Measurements from ENCODE around the gene PCGF1. TPM values are rescaled to one million over a fixed set of nuclear protein-coding genes. Genes with fewer than 3 reads are reported as not detected.

Gene PCGF1
- total and polyA plus RNA-seq, 2 of the 8 experiments (the other 6 are each of a cell fraction or from before 2014, with no cell fraction given), result 10.0 to 23.7 TPM

GRCh38 chr2:74546004-74546403 lies 38.5 kb upstream of the PCGF1 start:
- H3K23ac ChIP-seq (ENCODE audit: insufficient read length), result no peak overlapping the region
- H2BK120ac ChIP-seq (replicated peaks; ENCODE audit: low read depth, low read length), result no peak overlapping the region
- no peak overlapping the region for H4K5ac ChIP-seq (ENCODE audit: insufficient read length, low read depth, low read length)
- H3K4me1 ChIP-seq (replicated peaks in 1 of 4; ENCODE audit: control insufficient read depth in 3 of 4, insufficient read depth in 4 of 4, low read length in 3 of 4), result peaks cover 3 to 10% (median 6%) of the 10 kb centered on the region in 4 experiments; a peak in 6 of 7 replicates
- DNase-seq (ENCODE audit: low read depth in 1 of 2, low spot score in 2 of 2) (no peak), FAIRE-seq (no peak)
- H3K56ac ChIP-seq (replicated peaks; ENCODE audit: insufficient read length, low read depth, low read length), result no peak overlapping the region
- no peaks in the 10 kb centered on the region for H3K79me1 ChIP-seq (ENCODE audit: low read depth, low read length)
- peaks cover 3% of the 10 kb centered on the region in 2 experiments for H4K20me1 ChIP-seq (replicated peaks in 1 of 2; ENCODE audit: control insufficient read depth in 1 of 2, insufficient read depth in 2 of 2, low read length in 2 of 2)
- H3K14ac ChIP-seq (ENCODE audit: insufficient read length), result no peak overlapping the region
- no peak overlapping the region for H2AFZ ChIP-seq (ENCODE audit: low read length)
- H3K79me2 ChIP-seq (ENCODE audit: control insufficient read depth in 1 of 2, insufficient read depth in 2 of 2, low read length in 2 of 2), result no peaks in the 10 kb centered on the region
- H3K9me3 ChIP-seq (ENCODE audit: insufficient read depth in 2 of 2, low read depth in 1 of 2, low read length in 1 of 2), result no peaks in the 10 kb centered on the region
- WGBS, 2 experiments (ENCODE audit: extremely low coverage in 1 of 2, insufficient coverage in 1 of 2, insufficient read length in 1 of 2, insufficient replicate concordance in 2 of 2, low coverage in 1 of 2, low lambda C conversion rate in 2 of 2, missing lambda C conversion rate in 1 of 2), result 86% methylated on average over 3 of the region's 3 CpGs; no CpG with 5 or more reads in 1 of the 2 experiments
- no peak overlapping the region for H3K4ac ChIP-seq (replicated peaks; ENCODE audit: insufficient read length, low read depth, low read length)
- no peak overlapping the region for H4K8ac ChIP-seq (ENCODE audit: extremely low read depth, insufficient read depth, low read length)
- H2BK5ac ChIP-seq (ENCODE audit: low read depth, low read length), result no peak overlapping the region
- peaks cover 9% of the 10 kb centered on the region for H3K23me2 ChIP-seq (ENCODE audit: low read depth, low read length)
- H3K27me3 ChIP-seq (replicated peaks in 1 of 4; ENCODE audit: control insufficient read depth in 3 of 4, extremely low read depth in 1 of 4, insufficient read depth in 3 of 4, low read length in 3 of 4), result peaks cover 4 to 39% (median 21%) of the 10 kb centered on the region in 4 experiments
- H3K4me3 ChIP-seq (ENCODE audit: extremely low read depth in 1 of 4, insufficient read depth in 2 of 4, low read depth in 3 of 4, low read length in 4 of 4), result no peak overlapping the region
- no peak overlapping the region for H2AK5ac ChIP-seq (ENCODE audit: low read depth, low read length)
- POLR2A ChIA-PET (ENCODE audit: partially characterized antibody), result interaction anchor here (0.6 to 5.2 kb wide), 4 partner anchors 9 to 48 kb away, joined by 3 to 39 read pairs (median 4); partner anchors contain the start of genes AUP1 and HTRA2
- no peak overlapping the region for H3K18ac ChIP-seq (ENCODE audit: extremely low read depth, low read length)
- H2BK15ac ChIP-seq (ENCODE audit: low read length), result no peak overlapping the region
- no peak overlapping the region for H3K27ac ChIP-seq (ENCODE audit: low read depth, low read length)
- H3K4me2 ChIP-seq (ENCODE audit: insufficient read depth in 1 of 2, low read depth in 2 of 2, low read length in 2 of 2), result no peak overlapping the region
- H3K9ac ChIP-seq (replicated peaks in 1 of 4; ENCODE audit: extremely low read depth in 1 of 4, low read depth in 3 of 4, low read length in 3 of 4), result no peak overlapping the region
- CTCF ChIA-PET (ENCODE audit: partially characterized antibody), result interaction anchor here (0.8 to 1.4 kb wide), 5 partner anchors 15 to 125 kb away, joined by 3 to 4 read pairs (median 3); partner anchors contain the start of genes C2orf81, CCDC142 and TTC31
- no peak overlapping the region for H2BK12ac ChIP-seq (ENCODE audit: low read depth, low read length)
- H3K36me3 ChIP-seq (ENCODE audit: control insufficient read depth in 2 of 4, insufficient read depth in 4 of 4, low read length in 3 of 4), result no peaks in the 10 kb centered on the region
- H4K91ac ChIP-seq (replicated peaks; ENCODE audit: insufficient read length, low read length), result no peak overlapping the region
- no peak overlapping the region for H2BK20ac ChIP-seq (ENCODE audit: low read length)
- TF ChIP-seq RFX5 (IDR thresholded peaks at IDR 0.05; ENCODE audit: borderline replicate concordance, low read depth, low read length) (no peak), YY1 (IDR thresholded peaks at IDR 0.05; ENCODE audit: low read depth, low read length) (no peak), TEAD4 (IDR thresholded peaks at IDR 0.05; ENCODE audit: low read depth, low read length) (no peak), EZH2 (IDR thresholded peaks at IDR 0.05; ENCODE audit: low read depth, low read length, severe bottlenecking) (no peak), MAFK (IDR thresholded peaks at IDR 0.05; ENCODE audit: low read depth, low read length) (no peak), JUN (IDR thresholded peaks at IDR 0.05; ENCODE audit: low read depth, low read length) (no peak), SIN3A (conservative IDR thresholded peaks at IDR 0.05 in 1 of 2, IDR thresholded peaks at IDR 0.05 in 1 of 2; ENCODE audit: low read depth in 1 of 2, low read length in 2 of 2) (no peak), JUND (IDR thresholded peaks at IDR 0.05; ENCODE audit: low read length) (no peak), KDM1A (IDR thresholded peaks at IDR 0.05; ENCODE audit: borderline replicate concordance, low read length) (no peak)
- TF ChIP-seq, protein P1, sequence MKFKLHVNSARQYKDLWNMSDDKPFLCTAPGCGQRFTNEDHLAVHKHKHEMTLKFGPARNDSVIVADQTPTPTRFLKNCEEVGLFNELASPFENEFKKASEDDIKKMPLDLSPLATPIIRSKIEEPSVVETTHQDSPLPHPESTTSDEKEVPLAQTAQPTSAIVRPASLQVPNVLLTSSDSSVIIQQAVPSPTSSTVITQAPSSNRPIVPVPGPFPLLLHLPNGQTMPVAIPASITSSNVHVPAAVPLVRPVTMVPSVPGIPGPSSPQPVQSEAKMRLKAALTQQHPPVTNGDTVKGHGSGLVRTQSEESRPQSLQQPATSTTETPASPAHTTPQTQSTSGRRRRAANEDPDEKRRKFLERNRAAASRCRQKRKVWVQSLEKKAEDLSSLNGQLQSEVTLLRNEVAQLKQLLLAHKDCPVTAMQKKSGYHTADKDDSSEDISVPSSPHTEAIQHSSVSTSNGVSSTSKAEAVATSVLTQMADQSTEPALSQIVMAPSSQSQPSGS (IDR thresholded peaks at IDR 0.05; ENCODE audit: low read length), result no peak
- TF ChIP-seq, protein P2, sequence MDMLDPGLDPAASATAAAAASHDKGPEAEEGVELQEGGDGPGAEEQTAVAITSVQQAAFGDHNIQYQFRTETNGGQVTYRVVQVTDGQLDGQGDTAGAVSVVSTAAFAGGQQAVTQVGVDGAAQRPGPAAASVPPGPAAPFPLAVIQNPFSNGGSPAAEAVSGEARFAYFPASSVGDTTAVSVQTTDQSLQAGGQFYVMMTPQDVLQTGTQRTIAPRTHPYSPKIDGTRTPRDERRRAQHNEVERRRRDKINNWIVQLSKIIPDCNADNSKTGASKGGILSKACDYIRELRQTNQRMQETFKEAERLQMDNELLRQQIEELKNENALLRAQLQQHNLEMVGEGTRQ (IDR thresholded peaks at IDR 0.05; ENCODE audit: low read length), result no peak
